Caco-2 (cell line): Measurements from ENCODE around the gene RPS27. TPM values are rescaled to one million over a fixed set of nuclear protein-coding genes. Genes with fewer than 3 reads are reported as not detected.

ENCODE experiments used
- BruUV-seq: library from RNA; stranded (reverse); fragments of 400-500 nt; replicated peaks from 2 replicates; lab custom pipeline; 2021; lab: Mats Ljungman, UMichigan
- CTCF ChIA-PET: fragments of 300-600 bp; sonication (Branson Sonifier 250); formaldehyde crosslinking; loops from one replicate; lab custom pipeline; 2022; ENCODE audit warnings: antibody characterized with exemption; lab: Charles Lee
- POLR2A ChIA-PET: fragments of 300-600 bp; sonication (Branson Sonifier 250); formaldehyde crosslinking; loops from one replicate; lab custom pipeline; 2022; ENCODE audit warnings: antibody characterized with exemption; lab: Charles Lee
- DNase-seq, 2 experiments: peaks; one replicate each; pipeline versions ENCODE4 v3.0.0 to v3.0.0-alpha.2; 2020 to 2022
- H3K27me3 ChIP-seq: replicated peaks from 2 replicates; pipeline ENCODE4 v1.6.0; 2011; ENCODE audit warnings: low read length; ENCODE audit not compliant: control insufficient read depth, insufficient read depth
- H3K36me3 ChIP-seq: 2 replicates; pipeline ENCODE4 v1.5.1; 2011; ENCODE audit warnings: low read length; ENCODE audit not compliant: control insufficient read depth, insufficient read depth
- H3K4me1 ChIP-seq: fragments of 250-450 bp; sonication (Bioruptor Pico); 2 replicates; pipeline ENCODE4 v1.5.1; 2020; ENCODE audit warnings: mild to moderate bottlenecking
- H3K4me3 ChIP-seq: 2 replicates; pipeline ENCODE4 v1.5.1; 2011; ENCODE audit warnings: low read depth, mild to moderate bottlenecking, control low read depth, low read length
- H3K9me3 ChIP-seq: fragments of 250-450 bp; sonication (Bioruptor Pico); 2 replicates; pipeline ENCODE4 v1.5.1; 2020; ENCODE audit warnings: mild to moderate bottlenecking, moderate library complexity
- H3K27ac Mint-ChIP-seq: one replicate; pipeline ENCODE4 v1.8.0; 2022; ENCODE audit warnings: mixed read lengths; ENCODE audit not compliant: unreplicated experiment
- H3K27me3 Mint-ChIP-seq: one replicate; pipeline ENCODE4 v1.8.0; 2022; ENCODE audit warnings: mixed read lengths; ENCODE audit not compliant: insufficient read depth, unreplicated experiment
- H3K36me3 Mint-ChIP-seq: one replicate; pipeline ENCODE4 v1.8.0; 2022; ENCODE audit warnings: mild to moderate bottlenecking, mixed read lengths; ENCODE audit not compliant: insufficient read depth, unreplicated experiment
- H3K4me1 Mint-ChIP-seq: one replicate; pipeline ENCODE4 v1.8.0; 2022; ENCODE audit warnings: low read depth, mixed read lengths; ENCODE audit not compliant: unreplicated experiment
- H3K4me3 Mint-ChIP-seq: one replicate; pipeline ENCODE4 v1.8.0; 2022; ENCODE audit warnings: mild to moderate bottlenecking, moderate library complexity, mixed read lengths; ENCODE audit not compliant: unreplicated experiment
- H3K9me3 Mint-ChIP-seq: one replicate; pipeline ENCODE4 v1.8.0; 2022; ENCODE audit warnings: mixed read lengths; ENCODE audit not compliant: unreplicated experiment
- intact Hi-C: fragments of 100-400 bp; cut with micrococcal nuclease; formaldehyde crosslinking; loops from one replicate; pipeline ENCODE4 v1.10.0; 2022; ENCODE audit not compliant: unreplicated experiment
- total RNA-seq: library from RNA; stranded (reverse); gene quantifications from 2 replicates; pipeline ENCODE4 v1.2.3, GENCODE V29; 2022
- TF ChIP-seq, protein P1 (sequence below), 2 experiments: fragments of 200-600 bp in 1 of 2; IDR thresholded peaks; 1 replicate in 1 of 2; 2 replicates in 1 of 2; pipeline versions ENCODE4 v1.5.1 to v1.8.0; 2011 to 2022; ENCODE audit warnings: antibody characterized with exemption in 1 of 2, control low read depth in 1 of 2, inconsistent platforms in 1 of 2, low read depth in 1 of 2, low read length in 1 of 2, mild to moderate bottlenecking in 1 of 2, moderate library complexity in 1 of 2; ENCODE audit not compliant: insufficient read depth in 1 of 2, severe bottlenecking in 1 of 2, unreplicated experiment in 1 of 2

Gene RPS27
- total RNA-seq, 1 experiment from 2014 or later = 2,676 TPM

DNA sequence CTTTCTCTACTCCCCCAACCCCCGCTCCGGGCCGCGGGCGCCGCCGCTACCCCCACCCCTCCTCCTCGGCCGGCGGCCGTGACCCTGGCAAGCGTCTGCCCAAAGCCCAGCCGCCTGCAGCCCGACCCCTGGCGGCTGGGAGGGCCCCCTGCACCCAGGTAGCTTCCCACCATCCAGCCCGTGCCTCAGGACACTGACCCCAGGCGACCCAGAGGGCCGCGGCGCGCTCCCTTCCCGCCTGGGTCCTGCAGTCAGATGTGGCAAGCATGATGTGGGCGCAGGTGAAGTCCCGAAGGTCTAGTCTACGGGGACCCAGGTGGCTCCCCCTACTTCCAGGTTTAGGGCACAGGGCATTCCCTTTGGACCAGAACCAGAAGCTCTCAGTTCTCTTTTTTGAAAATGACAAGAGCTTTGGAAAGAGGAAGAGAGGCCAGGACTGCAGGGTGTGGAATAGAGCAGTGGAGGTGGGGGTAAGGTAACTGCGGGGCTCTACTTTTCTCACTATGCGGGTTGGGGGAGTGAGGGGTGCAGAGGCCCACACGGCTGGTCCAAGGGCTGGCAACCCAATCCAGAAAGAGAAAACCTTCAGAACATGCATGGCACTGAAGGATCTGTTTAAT, 43.8 kb upstream of the RPS27 start, which contains the start of gene DENND4B:
TSS of gene DENND4B (minus strand) at position 97 of the 620 bp plus-strand sequence. CDS start 2,344 bp downstream, outside the sequence.
- intact Hi-C loops = loop anchor here (1.0 to 2.0 kb wide), 2 partner anchors 24 to 40 kb away; partner anchors contain the start of genes GATAD2B and RAB13
- H3K9me3 Mint-ChIP-seq = no peaks in the 10 kb centered on the region

DNA sequence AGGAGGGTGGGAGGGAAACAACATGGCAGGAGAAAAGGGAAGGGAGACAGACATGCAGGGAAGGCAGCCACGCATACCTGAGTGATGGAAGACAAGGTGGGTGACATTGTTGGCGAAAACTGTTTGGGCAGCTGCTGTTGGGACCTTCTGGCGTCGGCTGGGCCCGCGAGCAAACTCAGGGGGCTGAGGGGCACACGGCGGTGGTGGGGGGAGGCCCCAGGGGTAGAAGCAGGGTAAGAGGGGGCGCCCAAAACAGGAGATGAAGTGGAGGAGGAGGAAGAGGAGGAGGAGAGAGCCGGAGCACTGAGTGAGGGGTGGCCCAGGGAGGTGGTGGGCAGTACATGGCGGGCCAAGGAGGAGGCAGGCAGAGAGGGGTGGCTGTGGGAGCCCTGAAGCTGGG, 39.4 kb upstream of the RPS27 start:
- BruUV-seq = no TSS peak
- no peaks in the 10 kb centered on the region for H3K9me3 Mint-ChIP-seq
- H3K4me3 Mint-ChIP-seq = no peak overlapping the region
- no peaks in the 10 kb centered on the region for H3K9me3 ChIP-seq
- H3K27ac Mint-ChIP-seq = no peak overlapping the region
- DNase-seq = no peak
- H3K36me3 ChIP-seq = peaks cover 6% of the 10 kb centered on the region
- H3K4me1 ChIP-seq = peaks cover 17% of the 10 kb centered on the region
- intact Hi-C loops = no loop called here
- TF ChIP-seq, protein P1, sequence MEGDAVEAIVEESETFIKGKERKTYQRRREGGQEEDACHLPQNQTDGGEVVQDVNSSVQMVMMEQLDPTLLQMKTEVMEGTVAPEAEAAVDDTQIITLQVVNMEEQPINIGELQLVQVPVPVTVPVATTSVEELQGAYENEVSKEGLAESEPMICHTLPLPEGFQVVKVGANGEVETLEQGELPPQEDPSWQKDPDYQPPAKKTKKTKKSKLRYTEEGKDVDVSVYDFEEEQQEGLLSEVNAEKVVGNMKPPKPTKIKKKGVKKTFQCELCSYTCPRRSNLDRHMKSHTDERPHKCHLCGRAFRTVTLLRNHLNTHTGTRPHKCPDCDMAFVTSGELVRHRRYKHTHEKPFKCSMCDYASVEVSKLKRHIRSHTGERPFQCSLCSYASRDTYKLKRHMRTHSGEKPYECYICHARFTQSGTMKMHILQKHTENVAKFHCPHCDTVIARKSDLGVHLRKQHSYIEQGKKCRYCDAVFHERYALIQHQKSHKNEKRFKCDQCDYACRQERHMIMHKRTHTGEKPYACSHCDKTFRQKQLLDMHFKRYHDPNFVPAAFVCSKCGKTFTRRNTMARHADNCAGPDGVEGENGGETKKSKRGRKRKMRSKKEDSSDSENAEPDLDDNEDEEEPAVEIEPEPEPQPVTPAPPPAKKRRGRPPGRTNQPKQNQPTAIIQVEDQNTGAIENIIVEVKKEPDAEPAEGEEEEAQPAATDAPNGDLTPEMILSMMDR (IDR thresholded peaks at IDR 0.05; ENCODE audit: insufficient read depth in 1 of 2, low read depth in 1 of 2, low read length in 1 of 2, severe bottlenecking in 1 of 2, unreplicated experiment in 1 of 2) = no peak
- H3K4me3 ChIP-seq = no peak overlapping the region
- H3K36me3 Mint-ChIP-seq = peaks cover 52% of the 10 kb centered on the region
- POLR2A ChIA-PET = no interaction called here
- no peaks in the 10 kb centered on the region for H3K27me3 Mint-ChIP-seq
- CTCF ChIA-PET = no interaction called here
- peaks cover 21% of the 10 kb centered on the region for H3K4me1 Mint-ChIP-seq
- no peaks in the 10 kb centered on the region for H3K27me3 ChIP-seq

More for the DNA sequence above, 43.8 kb upstream of the RPS27 start, which contains the start of gene DENND4B:
- ChIA-PET POLR2A (interaction anchor here (0.6 to 1.7 kb wide), 9 partner anchors 16 to 1247 kb away, joined by 3 to 20 read pairs (median 6); partner anchors contain the start of genes CREB3L4, GATAD2B and RPS27), CTCF (interaction anchor here (0.6 to 2.0 kb wide), 11 partner anchors 10 to 301 kb away, joined by 3 to 24 read pairs (median 5); partner anchors contain the start of genes CREB3L4, CRTC2, GATAD2B and INTS3)
- peak; percentile 85 to 92 for DNase-seq
- Mint-ChIP-seq H3K27ac (peak within 1 kb of the TSS; percentile 57), H3K4me1 (peaks cover 7% of the 10 kb centered on the region), H3K36me3 (peaks cover 59% of the 10 kb centered on the region), H3K4me3 (peak within 1 kb of the TSS; percentile 82), H3K27me3 (no peaks in the 10 kb centered on the region)
- Histone ChIP-seq H3K4me1 (peaks cover 8% of the 10 kb centered on the region), H3K27me3 (no peaks in the 10 kb centered on the region), H3K4me3 (peak within 1 kb of the TSS; percentile 92), H3K9me3 (no peaks in the 10 kb centered on the region), H3K36me3 (peaks cover 3% of the 10 kb centered on the region)
- TF ChIP-seq, protein P1 (IDR thresholded peaks at IDR 0.05; ENCODE audit: insufficient read depth in 1 of 2, low read depth in 1 of 2, low read length in 1 of 2, severe bottlenecking in 1 of 2, unreplicated experiment in 1 of 2) = peak; percentile 95 to 97
- no TSS peak for BruUV-seq

DNA sequence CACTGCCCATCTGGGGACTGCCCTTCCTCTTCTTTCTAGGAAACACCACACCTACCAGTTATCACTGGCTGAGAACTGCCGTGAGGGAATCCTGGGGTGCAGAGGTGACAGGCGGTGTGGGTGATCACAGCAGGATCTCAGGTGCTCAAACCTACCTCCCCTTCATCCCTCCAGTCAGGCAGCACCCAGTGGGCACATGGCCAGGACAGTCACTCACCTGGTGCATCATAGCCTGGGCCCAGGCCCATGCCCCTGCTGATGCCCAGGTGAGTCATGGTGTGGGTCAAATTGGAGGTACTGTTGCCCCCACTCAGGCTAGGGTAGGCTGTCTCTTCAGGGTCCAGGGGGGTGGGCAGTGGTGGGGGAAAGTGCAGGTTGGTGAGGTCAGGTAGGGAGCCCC, 38.8 kb upstream of the RPS27 start:
- intact Hi-C loops = no loop called here
- H3K4me1 Mint-ChIP-seq = peaks cover 19% of the 10 kb centered on the region
- Histone ChIP-seq H3K9me3 (no peaks in the 10 kb centered on the region), H3K4me1 (peaks cover 20% of the 10 kb centered on the region), H3K4me3 (no peak overlapping the region), H3K36me3 (peaks cover 6% of the 10 kb centered on the region), H3K27me3 (no peaks in the 10 kb centered on the region)
- H3K27me3 Mint-ChIP-seq = no peaks in the 10 kb centered on the region
- H3K27ac Mint-ChIP-seq = no peak overlapping the region
- no peak for DNase-seq
- BruUV-seq = no TSS peak
- H3K4me3 Mint-ChIP-seq = no peak overlapping the region
- POLR2A ChIA-PET = no interaction called here
- CTCF ChIA-PET = no interaction called here
- TF ChIP-seq, protein P1 (IDR thresholded peaks at IDR 0.05; ENCODE audit: insufficient read depth in 1 of 2, low read depth in 1 of 2, low read length in 1 of 2, severe bottlenecking in 1 of 2, unreplicated experiment in 1 of 2) = no peak
- no peaks in the 10 kb centered on the region for H3K9me3 Mint-ChIP-seq
- peaks cover 51% of the 10 kb centered on the region for H3K36me3 Mint-ChIP-seq
